NCI-H82 treated with DMSO at 0.1 percent for 48 hours (cell line): ENCODE data around the gene GLT6D1.
"Not testable (repeated sequence)": the region's sequence is repeated elsewhere in the genome, so short reads cannot be mapped to it uniquely, and the experiment has no call there.

Experiments
- DNase-seq: peaks from one replicate; lab custom pipeline; 2025; ENCODE audit not compliant: unreplicated experiment; lab: John Stamatoyannopoulos, UW

Gene GLT6D1

DNA sequence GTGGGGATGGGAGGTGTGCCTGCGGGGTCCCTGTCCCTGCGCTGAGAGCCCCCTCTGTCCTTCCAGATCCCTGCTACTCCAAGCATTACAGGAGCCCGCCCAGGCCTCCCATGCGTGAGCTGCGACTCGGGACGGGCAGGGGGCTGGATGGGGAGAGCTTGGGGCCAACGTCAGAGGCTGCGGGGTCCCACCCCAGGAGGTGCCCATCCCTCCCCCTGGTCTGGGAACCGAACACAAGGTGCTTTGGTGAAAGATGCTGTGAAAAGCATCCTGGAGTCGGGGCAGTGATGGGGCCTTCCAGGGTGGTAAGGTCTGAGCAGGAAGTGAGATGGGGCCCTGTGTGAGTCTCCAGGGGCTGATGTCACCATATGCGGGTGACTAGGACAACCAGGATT, 26.5 kb upstream of the GLT6D1 start:
- DNase-seq = no peak

DNA sequence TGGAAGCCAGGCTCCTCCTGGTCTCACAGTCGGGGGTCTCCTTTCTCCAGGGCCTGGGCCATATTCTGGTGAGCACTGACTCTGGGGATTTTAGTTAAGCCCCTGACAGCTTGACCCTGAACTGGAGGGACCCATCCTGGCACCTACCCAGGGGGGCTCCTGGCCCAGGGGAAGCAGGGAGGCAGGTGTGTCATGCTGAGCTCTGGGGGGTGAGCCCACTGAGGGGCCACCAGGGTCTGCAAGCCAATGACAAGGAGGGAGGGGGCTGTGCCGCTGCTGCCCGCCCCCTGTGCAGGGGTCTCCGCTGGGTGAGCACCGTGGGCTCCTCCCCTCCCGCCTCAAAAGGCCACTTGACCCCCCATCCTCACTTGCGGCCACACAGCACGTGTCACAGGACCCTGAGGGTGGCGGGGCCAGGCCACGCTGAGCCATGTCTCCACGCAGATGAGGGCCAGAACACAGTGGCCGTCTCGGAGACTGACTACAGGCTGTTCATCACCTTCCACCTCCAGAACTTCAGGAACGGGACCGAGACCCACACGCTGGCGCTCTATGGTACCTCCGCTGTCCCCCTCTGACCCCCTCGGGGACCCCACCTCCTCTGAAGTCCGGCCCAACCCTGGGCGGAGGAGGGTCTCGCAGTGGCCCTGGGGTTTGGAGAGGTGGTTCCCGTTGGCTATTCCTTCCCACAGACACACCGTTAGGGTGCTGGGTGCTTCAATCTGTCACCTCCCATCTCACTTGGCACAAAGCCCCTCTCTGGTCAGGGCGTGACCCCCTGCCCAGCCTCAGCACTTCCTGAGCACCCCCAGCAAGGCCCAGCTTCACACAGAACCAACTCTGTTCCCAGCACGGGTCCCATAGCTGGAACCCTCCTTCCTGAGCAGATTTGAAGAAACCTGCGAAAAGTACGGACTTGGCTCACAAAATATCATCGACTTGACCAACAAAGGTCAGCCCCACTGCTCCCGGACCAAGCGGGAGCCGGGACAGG, 25.8 kb upstream of the GLT6D1 start:
- no peak for DNase-seq

GRCh38 chr9:135664266-135664665, 24.9 kb upstream of the GLT6D1 start:
- DNase-seq = no peak

- no peak for DNase-seq
Measured at GRCh38 chr9:135663857-135664256, 24.5 kb upstream of the GLT6D1 start.

- no peak for DNase-seq
Measured at GRCh38 chr9:135663451-135663770, 24.1 kb upstream of the GLT6D1 start.

GRCh38 chr9:135662758-135663450, 23.6 kb upstream of the GLT6D1 start, which contains the start of gene LCN9:
TSS of gene LCN9 (plus strand) at chr9:135663309. CDS start at chr9:135663322, 13 bp downstream.
- no peak for DNase-seq

- no peak for DNase-seq
Measured at GRCh38 chr9:135661816-135662560, 22.6 kb upstream of the GLT6D1 start.

GRCh38 chr9:135660407-135660806, 21.1 kb upstream of the GLT6D1 start:
- DNase-seq = no peak

GRCh38 chr9:135659252-135659651, 19.9 kb upstream of the GLT6D1 start:
- no peak for DNase-seq

DNA sequence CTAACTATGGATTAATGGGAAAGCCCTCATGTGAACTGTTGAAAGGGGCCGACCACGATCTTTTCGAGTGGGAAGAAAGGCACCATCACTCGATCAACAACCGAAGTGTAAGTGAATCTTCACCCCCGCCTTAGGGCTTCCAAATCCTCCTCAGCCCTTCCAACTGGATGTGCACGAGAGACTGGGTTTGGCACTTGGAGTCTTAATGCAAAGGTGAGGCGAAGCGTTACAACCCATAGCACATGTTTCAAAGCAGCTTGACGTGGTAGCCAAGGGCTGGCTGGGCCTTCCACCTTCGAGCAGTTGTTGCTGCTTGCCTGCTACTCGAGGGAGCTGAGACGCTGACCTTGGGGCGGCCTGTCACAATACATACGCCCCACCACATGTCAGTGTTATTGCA, 18.1 kb upstream of the GLT6D1 start:
- DNase-seq = no peak

- DNase-seq = no peak
Measured at GRCh38 chr9:135655317-135655716, 16.0 kb upstream of the GLT6D1 start.

GRCh38 chr9:135650408-135650807, 11.1 kb upstream of the GLT6D1 start:
- no peak for DNase-seq

GRCh38 chr9:135649508-135649907, 10.2 kb upstream of the GLT6D1 start:
- no peak for DNase-seq

GRCh38 chr9:135648494-135649410, 9.4 kb upstream of the GLT6D1 start:
- DNase-seq = no peak

DNA sequence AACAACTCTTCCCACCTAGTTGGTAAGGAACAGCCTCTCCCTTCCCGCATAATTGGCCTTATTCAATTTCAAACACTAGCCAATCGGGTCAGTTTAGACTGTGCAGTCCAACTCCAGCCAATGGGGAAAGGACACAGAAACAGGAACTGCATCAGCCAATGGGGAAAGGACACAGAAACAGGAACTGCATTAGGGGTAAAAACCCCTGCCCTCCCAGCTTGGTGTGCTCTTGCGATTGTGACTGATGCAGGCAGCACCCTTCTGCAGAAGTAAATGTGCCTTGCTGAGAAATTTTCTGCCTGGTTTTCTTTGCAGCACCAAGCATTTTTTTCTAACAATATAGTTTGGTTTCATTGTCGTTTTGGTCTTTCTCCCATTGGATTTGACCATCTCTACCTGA, 8.5 kb upstream of the GLT6D1 start:
- no peak for DNase-seq

GRCh38 chr9:135644631-135645218, 5.4 kb upstream of the GLT6D1 start:
- no peak for DNase-seq

- DNase-seq = no peak
Measured at GRCh38 chr9:135641745-135642144, 2.4 kb upstream of the GLT6D1 start.

GRCh38 chr9:135641047-135641446, 1.7 kb upstream of the GLT6D1 start:
- DNase-seq = no peak

- DNase-seq = not testable (repeated sequence)
Measured at GRCh38 chr9:135636930-135637530, 2.3 kb downstream of the GLT6D1 start.

DNA sequence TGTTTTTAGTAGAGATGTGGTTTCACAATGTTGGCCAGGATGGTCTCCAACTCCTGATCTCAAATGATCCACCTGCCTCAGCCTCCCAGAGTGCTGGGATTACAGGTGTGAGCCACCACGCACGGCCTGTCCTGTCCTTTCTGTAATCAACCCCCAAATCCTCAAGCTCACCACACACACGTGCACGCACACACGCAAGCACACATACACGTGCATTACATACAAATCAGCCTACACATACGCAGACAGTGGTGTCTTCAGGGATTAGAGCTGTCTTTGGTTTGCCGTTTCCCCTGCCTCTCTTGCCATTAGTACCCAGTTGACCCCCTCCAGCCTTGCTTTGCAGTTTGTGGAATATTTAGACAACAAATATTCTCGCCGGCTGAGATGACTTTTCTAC, 6.5 kb downstream of the GLT6D1 start:
- no peak for DNase-seq
